Measurements from ENCODE around the gene ACCSL. TPM values are rescaled to one million over a fixed set of nuclear protein-coding genes. Genes with fewer than 3 reads are reported as not detected.
A peak's percentile ranks its signal among the peaks of the same experiment; 100 is the strongest.

Gene ACCSL
- polyA plus RNA-seq, 1 donor (not counting 4 experiments of a cell fraction or from before 2014, with no cell fraction given), result not detected

- FAIRE-seq (peak; percentile 53), DNase-seq (ENCODE audit: low read depth, low spot score) (no peak)
- H2AFZ ChIP-seq (ENCODE audit: control insufficient read depth, low read length), result peak within 1 kb of the TSS; percentile 65
- H4K20me1 ChIP-seq (ENCODE audit: control insufficient read depth, extremely low read depth, insufficient read depth, low read length), result peaks cover 8% of the 10 kb centered on the region
- peak within 1 kb of the TSS; percentile 78 for H3K9ac ChIP-seq (ENCODE audit: control insufficient read depth, extremely low read depth, insufficient read depth, low read length)
- H3K27me3 ChIP-seq (ENCODE audit: control insufficient read depth, extremely low read depth, insufficient read depth, low read length), result no peaks in the 10 kb centered on the region
- H3K27ac ChIP-seq (ENCODE audit: control insufficient read depth, insufficient read depth, low read length), result peak within 1 kb of the TSS; percentile 65
- H3K79me2 ChIP-seq (ENCODE audit: control insufficient read depth, insufficient read depth, low read length), result peaks cover 40% of the 10 kb centered on the region
- no peak for TF ChIP-seq EZH2 (IDR thresholded peaks at IDR 0.05; ENCODE audit: low read length)
- TF ChIP-seq, protein P1, sequence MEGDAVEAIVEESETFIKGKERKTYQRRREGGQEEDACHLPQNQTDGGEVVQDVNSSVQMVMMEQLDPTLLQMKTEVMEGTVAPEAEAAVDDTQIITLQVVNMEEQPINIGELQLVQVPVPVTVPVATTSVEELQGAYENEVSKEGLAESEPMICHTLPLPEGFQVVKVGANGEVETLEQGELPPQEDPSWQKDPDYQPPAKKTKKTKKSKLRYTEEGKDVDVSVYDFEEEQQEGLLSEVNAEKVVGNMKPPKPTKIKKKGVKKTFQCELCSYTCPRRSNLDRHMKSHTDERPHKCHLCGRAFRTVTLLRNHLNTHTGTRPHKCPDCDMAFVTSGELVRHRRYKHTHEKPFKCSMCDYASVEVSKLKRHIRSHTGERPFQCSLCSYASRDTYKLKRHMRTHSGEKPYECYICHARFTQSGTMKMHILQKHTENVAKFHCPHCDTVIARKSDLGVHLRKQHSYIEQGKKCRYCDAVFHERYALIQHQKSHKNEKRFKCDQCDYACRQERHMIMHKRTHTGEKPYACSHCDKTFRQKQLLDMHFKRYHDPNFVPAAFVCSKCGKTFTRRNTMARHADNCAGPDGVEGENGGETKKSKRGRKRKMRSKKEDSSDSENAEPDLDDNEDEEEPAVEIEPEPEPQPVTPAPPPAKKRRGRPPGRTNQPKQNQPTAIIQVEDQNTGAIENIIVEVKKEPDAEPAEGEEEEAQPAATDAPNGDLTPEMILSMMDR (optimal IDR thresholded peaks at IDR 0.05 in 1 of 3, IDR thresholded peaks at IDR 0.05 in 1 of 3, conservative IDR thresholded peaks at IDR 0.05 in 1 of 3; ENCODE audit: extremely low read depth in 1 of 3, insufficient read depth in 2 of 3, low read length in 3 of 3), result peak; percentile 70 to 96 (median 90)
- peaks cover 0 to 6% of the 10 kb centered on the region in 2 experiments for H3K36me3 ChIP-seq (ENCODE audit: control insufficient read depth in 2 of 2, extremely low read depth in 1 of 2, insufficient read depth in 2 of 2, low read length in 2 of 2)
- dilution Hi-C loops (cut with MboI; ENCODE audit: extremely low pct_ligation_motif_present, low sequenced_read_pairs), result no loop called here
- peak within 1 kb of the TSS; percentile 69 to 84 (median 82) for H3K4me3 ChIP-seq (ENCODE audit: control insufficient read depth in 2 of 3, extremely low read depth in 1 of 3, insufficient read depth in 2 of 3, low read depth in 1 of 3, low read length in 3 of 3)
- H3K9me3 ChIP-seq (ENCODE audit: control insufficient read depth, low read depth, low read length), result no peaks in the 10 kb centered on the region
- peak within 1 kb of the TSS; percentile 57 for H3K4me2 ChIP-seq (ENCODE audit: control insufficient read depth, extremely low read depth, insufficient read depth, low read depth, low read length)
- no peaks in the 10 kb centered on the region for H3K9me1 ChIP-seq (ENCODE audit: control insufficient read depth, extremely low read depth, insufficient read depth, low read length)
- H3K4me1 ChIP-seq (ENCODE audit: control insufficient read depth, extremely low read depth, insufficient read depth, low read length), result peaks cover 18% of the 10 kb centered on the region
Measured at GRCh38 chr11:44095506-44096359, 48.0 kb downstream of the ACCSL start, which contains the start of gene EXT2. Gene EXT2 (plus strand): TSS chr11:44095678. CDS start chr11:44107713, 12,035 bp downstream.

DNA sequence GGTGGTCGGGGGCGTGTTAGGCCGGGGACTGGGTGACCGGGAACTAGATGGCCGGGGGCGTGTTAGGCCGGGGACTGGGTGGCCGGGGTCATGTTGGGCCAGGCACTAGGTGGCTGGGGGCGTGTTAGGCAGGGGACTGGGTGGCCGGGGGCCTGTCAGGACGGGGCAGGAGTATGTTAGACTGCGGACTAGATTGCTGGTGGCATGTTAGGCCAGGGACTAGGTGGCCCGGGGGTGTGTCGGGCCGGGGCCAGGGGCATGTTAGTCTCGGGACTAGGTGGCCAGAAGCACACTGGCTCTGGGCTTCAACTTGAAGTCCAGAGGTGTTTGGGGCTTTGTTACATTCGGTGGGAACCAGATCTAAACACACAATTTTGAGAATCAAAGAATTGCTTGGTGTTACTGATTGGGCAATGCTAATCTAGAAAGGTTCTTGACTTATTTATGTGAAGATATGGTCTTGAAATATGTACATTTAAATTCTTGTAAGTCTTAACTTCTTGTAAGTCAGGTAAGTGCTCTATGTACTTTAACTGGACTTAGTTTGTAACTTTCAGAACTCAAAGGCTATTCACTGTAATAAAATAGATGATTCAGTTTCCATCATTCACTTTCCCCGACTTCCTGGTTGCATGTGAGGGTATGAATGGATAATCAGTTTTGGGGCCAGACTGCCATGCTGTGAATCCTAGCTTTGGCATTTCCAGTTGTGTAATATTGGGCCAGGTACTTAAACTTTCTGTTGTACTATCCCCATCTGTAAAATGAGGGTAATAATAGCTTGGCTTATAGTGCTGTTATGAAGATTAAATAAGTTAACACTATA lies 48.8 kb downstream of the ACCSL start:
- Histone ChIP-seq H3K9me1 (ENCODE audit: control insufficient read depth, extremely low read depth, insufficient read depth, low read length) (no peaks in the 10 kb centered on the region), H3K9ac (ENCODE audit: control insufficient read depth, extremely low read depth, insufficient read depth, low read length) (peak overlapping the region; percentile 78), H3K4me3 (ENCODE audit: control insufficient read depth in 2 of 3, extremely low read depth in 1 of 3, insufficient read depth in 2 of 3, low read depth in 1 of 3, low read length in 3 of 3) (peak overlapping the region; percentile 69 to 84 (median 82)), H4K20me1 (ENCODE audit: control insufficient read depth, extremely low read depth, insufficient read depth, low read length) (peaks cover 17% of the 10 kb centered on the region), H3K36me3 (ENCODE audit: control insufficient read depth in 2 of 2, extremely low read depth in 1 of 2, insufficient read depth in 2 of 2, low read length in 2 of 2) (peaks cover 0 to 6% of the 10 kb centered on the region in 2 experiments), H3K27me3 (ENCODE audit: control insufficient read depth, extremely low read depth, insufficient read depth, low read length) (no peaks in the 10 kb centered on the region), H3K4me1 (ENCODE audit: control insufficient read depth, extremely low read depth, insufficient read depth, low read length) (peaks cover 18% of the 10 kb centered on the region), H3K9me3 (ENCODE audit: control insufficient read depth, low read depth, low read length) (no peaks in the 10 kb centered on the region), H3K79me2 (ENCODE audit: control insufficient read depth, insufficient read depth, low read length) (peaks cover 48% of the 10 kb centered on the region), H3K4me2 (ENCODE audit: control insufficient read depth, extremely low read depth, insufficient read depth, low read depth, low read length) (peak overlapping the region; percentile 57), H3K27ac (ENCODE audit: control insufficient read depth, insufficient read depth, low read length) (peak overlapping the region; percentile 65), H2AFZ (ENCODE audit: control insufficient read depth, low read length) (no peak overlapping the region)
- no peak for TF ChIP-seq EZH2 (IDR thresholded peaks at IDR 0.05; ENCODE audit: low read length)
- TF ChIP-seq, protein P1 (optimal IDR thresholded peaks at IDR 0.05 in 1 of 3, IDR thresholded peaks at IDR 0.05 in 1 of 3, conservative IDR thresholded peaks at IDR 0.05 in 1 of 3; ENCODE audit: extremely low read depth in 1 of 3, insufficient read depth in 2 of 3, low read length in 3 of 3), result no peak
- peak; percentile 52 for FAIRE-seq
- dilution Hi-C loops (cut with MboI; ENCODE audit: extremely low pct_ligation_motif_present, low sequenced_read_pairs), result no loop called here
- peak; percentile 49 for DNase-seq (ENCODE audit: low read depth, low spot score)
